SKM-1 (cell line): ENCODE measurements around the gene THADA.
"Not testable (repeated sequence)": the region's sequence is repeated elsewhere in the genome, so short reads cannot be mapped to it uniquely, and the experiment has no call there.

Experiments used
- DNase-seq: peaks from one replicate; lab custom pipeline; 2025; ENCODE audit not compliant: unreplicated experiment; lab: John Stamatoyannopoulos, UW

The THADA gene

DNA sequence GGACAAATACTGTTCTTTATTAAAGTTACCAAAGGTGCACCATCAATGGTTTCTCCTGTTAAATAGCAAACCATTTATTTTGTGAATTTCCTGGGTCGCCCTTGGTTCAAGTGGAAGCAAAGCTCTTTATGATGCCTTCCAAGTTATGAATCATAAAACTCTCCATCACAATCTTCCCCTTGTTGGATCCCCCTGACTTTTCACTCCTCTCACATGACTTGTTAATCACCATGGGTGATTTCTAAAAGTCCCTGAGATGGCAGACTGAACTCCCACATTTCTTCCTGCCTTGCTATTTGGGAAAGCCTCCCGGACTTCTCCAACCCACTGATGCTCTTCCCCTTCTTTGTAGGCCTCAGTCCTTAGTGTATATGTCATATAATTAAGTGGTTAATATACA is 176.0 kb downstream of the THADA start:
- DNase-seq = no peak

DNA sequence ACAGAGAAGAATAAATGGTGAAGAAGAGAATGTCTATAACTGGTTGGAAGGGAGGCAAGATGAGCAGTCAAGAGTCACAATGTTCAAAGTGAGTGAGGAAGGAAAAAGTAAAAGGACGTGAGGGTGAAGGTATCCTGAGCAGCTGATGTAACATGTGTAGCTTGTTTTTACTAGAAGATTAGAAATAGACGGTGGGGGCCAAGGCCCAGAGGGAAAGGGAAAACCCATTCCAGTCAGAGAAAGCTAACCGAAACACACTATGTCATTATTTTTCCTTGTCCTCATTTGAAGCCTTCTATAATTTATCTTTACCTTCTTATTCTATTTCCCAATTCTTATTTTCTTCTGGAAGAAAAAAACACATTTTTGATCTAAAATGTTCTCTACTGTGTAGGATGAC is 176.6 kb downstream of the THADA start:
- DNase-seq = no peak

DNA sequence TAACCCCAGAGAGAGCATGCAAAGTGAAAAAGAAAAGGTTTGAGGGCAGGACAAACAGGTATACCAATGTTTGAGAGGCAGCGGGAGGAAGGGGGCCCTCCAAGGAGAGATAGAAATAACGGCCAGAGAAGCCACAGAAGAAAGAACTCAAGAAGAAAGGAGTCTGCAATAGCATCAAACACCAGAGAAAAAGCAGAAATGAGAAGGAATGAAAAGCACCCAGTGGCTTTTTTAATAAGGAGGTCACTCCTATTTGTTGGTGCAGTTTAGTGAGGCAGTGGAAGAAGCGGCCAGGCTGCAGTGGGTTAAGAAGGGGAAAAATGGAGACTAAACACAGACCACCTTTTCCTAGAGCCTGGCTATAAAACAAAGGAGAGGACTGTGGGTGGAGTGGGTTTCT is 177.2 kb downstream of the THADA start:
- DNase-seq = no peak

DNA sequence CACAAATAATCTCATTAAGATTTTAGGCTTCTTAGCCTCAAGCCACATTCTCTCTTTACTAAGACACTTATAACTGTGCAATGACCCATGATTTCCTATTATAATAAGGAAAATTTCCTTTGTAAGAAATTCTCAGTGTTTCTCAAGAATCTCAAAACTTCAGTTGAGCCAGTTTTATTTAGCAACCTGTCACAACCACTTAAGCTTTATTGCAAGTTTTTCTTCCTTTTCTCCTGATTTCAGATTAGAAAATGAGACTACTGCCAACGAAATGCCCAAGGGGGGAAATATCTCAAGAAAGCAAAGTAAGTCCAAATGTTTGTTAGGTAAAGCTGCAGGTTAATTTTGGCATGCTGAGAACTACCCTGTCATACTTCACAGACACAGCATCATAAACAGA is 178.5 kb downstream of the THADA start:
- no peak for DNase-seq

DNA sequence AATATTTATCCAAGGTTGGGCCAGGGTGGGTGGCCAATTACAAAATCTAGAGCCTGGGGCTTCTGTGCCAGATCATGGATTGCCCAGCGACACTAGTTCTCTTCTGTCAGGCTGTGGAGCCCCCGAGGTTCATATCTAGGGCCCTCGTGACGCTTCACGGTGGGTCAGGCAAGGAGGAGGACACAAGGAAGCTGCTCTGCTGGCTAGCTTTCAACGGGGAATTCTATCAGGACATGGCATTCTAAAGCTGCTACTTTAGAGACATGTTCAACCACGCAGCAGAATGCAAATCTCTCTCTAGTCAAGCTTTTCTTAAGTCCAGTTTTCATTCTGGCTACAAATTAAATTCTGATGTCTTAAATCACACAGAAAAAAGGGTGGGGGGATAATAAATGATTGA is 180.2 kb downstream of the THADA start:
- no peak for DNase-seq

DNA sequence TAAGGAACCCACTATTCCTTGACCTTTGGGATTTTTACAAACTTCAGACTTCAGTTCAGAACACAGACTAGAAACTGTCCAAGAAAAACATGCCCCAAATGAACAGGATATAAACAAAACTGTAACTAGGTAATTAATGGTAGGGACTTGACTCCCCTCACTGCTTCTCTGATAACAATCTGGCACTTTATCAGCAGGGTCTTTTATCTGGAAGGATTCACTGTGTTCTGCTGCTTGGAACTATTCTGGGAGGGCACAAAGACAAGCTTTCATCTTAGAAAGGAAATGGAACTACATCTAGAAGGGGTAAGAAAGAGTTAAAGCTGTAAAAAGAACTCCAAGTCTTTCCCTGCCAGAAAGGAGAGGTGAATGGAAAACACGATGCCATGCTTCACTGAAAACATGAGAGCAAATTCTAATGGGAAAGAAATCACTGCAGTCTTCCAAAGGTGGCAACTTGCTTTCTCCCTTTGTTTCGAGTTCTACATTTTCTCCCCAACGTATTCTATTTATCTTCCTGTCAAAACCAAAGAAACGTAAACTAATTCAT is 181.2 kb downstream of the THADA start:
- no peak for DNase-seq

DNA sequence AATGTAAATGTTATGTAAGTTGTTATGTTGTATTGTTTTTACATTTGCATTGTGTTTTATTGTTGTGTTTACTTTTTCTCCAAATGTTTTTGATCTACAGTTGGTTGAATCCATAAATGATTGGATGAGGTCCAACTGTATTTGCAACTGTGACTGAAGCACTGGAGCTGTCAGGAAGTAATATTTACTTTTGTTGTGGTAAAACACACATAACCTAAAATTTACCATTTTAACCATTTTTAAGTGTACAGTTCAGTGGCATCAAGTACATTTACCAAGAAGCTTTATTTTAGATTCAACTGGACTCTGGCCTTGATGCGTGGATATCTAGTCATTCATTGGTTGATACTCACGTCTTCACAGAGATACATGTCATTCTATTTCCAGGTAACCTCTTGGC is 181.8 kb downstream of the THADA start:
- DNase-seq = no peak

DNA sequence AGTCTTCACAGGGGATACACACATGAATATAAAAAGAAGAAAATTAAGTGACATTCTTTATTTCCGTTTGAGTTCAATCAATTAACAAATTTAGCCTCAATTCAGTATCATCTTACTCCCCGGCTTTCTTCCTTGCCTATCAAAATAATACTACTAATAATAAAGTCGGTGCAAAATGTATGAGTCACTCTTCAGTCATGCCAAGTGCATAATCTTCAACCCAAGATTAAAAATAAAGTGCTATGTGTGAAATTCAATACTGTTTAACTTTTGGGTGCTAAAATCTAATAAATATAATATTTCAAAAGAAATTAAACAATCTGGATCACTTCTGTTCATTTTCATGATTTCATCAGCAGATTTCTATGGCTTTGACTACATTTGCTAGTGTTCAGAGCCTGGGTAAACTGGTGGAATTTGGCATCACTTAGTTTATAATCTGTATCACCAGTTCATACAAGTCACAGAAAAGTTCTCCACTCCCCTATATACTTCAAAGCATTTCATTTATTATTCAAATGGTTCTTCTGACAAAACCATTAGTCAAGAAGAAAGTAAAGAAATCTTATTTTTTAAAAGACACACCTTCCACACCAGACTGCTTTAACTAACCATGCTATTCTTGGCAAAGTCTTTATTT is 183.6 kb downstream of the THADA start:
- no peak for DNase-seq

DNA sequence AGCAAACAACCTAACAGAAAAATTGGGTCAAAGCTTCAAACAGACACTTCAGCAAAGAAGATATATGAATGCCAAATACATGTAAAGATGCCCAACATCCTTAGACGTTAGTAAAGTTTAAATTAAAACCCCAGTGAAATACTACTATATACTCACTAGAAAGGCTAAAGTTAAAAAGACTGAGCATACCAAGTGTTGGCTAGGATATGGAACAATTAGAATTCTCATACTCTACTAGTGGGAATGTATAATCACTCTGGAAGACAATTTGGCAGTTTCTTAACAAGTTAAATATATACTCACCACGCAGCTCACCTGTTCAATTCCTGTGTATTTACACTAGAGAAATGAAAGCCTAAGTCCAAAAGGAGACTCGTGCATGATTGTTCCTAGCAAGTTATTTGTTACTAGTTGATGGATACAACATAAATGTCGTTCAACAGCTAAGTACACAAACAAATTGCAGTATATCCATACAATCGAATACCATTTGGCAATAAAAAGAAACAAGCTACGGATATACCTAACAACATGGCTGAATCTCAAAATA is 185.7 kb downstream of the THADA start:
- DNase-seq = no peak

DNA sequence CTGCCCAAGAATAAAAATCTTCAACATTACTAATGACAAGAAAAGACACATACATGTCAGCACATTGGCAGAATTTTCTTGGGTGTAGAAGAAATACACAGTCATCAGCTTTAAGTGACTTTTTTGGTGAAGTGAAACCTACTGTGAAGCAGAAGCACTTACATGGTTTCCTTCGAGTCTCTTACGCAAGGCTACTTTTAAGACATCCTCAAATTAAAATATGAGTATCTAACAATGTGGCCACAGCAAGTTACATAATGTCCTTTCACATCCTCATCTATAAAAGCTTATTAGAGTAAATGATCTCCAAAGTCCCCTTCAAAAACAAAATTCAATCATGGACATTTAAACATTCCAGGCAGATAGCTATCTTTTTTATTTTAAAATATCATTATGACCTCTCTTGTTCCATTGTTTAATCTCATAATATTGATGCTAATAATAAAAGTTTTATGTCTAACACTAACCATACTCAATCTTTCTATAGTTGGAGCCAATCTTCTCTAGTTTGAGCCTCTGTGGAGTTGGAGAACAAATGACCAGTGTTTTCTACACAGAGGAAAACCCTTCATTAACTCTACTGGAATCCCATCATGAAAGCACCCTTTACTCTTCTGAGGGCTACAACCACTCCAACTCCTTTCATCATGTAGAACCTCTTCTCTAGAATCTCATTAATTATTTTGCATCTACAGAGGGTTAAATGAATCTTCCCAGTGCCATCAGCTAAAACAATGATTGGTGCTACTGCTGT is 187.3 kb downstream of the THADA start:
- peak; percentile 86 for DNase-seq

DNA sequence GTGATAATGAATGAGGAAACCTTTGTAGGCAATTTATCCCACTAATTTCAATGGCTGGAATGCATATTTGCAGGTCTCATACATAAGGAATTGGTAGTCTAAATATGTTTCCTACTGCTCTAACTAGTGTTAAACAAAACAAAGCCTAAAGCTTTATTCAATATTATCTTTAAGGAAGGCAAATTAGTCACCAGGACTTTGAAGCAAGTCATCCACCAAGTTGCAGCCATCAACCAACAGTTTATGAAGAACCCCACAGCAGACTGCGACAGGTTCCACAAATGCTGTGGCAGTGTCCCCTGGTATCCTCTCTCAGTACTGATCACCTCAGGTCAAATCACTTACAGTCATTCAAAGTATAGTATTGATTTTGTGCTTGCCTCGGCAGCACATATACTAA is 187.9 kb downstream of the THADA start:
- DNase-seq = peak; percentile 42

DNA sequence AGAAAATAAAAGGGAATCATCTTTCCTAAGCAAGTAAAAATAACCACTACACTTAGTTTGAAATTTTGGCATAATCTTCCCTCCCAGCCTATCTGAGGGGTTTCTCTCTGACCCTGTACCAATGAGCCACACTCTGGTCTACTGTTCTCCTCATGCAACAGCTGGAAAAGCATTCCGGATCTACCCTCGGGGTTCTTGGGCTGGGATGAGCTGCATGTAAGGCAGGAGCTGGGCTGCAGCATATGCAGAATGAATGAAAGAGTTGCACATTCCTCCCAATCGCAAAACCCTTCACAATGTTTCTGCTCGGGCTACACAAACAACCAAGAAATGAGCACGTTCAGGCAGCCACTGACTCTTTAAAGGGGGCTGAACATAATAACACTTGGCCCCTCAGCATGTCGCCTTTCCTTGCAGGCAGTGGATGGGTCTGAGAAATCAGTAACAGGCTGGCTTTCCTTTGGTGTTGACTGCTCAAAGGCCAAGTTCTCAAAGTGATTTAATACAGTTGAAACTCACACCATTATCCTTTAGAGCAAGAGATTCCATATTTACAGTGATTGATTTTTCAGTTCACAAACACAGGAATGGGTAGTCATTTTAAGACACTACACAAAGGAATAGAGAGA is 189.1 kb downstream of the THADA start:
- DNase-seq = no peak

DNA sequence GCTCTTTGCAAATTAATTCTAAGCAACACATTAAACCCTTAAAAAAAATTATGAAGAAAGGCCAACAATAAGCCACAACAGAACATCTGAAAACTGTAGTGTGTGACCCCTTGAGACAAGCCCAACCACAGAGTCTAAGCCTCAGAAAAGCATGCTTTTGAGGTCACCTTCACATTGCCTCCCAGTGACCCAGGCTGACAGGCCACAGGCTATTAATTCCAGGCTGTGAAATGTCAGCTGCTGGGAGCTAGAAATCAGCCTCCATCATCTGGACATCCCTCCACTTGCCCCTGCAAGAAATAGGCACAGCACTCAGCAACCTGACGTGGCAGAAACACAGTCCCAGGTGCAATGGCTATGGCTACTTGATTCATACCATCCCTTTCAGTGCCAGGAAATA is 190.0 kb downstream of the THADA start:
- DNase-seq = no peak

DNA sequence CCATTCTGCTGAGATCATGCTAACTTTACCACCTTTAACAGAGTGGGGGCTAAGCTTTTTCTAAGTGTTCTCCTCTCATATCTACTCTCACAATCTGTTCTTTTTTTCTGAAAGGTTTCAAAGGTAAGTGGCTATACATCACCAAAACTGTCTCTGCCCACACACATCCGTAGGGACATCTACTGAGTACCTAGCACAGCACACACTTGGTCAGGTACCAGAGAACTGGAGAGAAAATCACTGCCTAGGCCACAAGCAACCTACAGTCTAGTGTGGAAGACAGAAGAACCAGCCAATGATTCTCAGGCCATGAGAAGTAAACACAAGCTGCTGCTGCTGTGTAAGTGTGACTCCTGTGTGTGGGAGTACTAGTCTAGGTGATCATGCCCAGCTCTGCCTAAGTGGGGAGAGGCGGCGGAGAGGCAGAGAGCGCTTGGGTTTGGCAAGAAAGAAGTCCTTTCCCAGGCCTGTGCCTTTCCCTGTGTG is 193.3 kb downstream of the THADA start:
- DNase-seq = no peak

DNA sequence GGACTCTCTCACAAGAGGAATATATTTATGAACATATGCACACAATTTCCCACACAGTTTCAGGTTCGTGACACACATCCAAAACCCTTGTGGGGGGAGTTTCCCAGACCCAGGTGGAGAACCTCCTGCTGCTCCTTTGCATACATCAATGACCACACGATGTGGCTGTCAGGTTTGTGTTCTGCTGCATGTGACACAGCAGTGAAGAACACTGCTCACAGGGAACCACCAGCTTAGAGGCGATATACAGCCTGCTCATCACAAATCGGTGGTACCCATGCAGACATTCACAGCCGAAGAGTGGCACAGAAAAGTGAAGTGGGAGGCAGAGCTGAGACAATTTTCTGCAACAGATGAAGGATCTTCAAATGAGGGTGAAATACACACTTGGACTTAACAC is 193.8 kb downstream of the THADA start:
- no peak for DNase-seq

DNA sequence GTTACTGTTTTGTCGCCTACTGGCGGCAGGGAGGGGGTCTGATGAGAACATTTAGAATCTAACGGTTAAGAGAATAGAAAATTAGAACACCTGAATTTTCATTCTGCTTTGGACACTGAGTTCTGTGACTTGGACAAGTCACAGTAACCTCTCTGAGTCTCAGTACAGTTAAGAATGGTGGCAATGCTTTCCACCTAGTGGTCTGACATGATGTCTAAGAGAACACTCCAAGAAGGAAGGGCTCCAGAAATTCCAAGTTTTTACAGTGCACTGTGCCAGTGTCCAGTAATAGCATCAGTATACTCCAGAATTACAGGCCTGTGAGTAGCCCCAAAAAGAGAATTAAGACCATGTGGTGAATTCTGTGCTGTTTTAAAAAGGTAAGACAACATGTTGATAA is 195.3 kb downstream of the THADA start:
- DNase-seq = no peak

DNA sequence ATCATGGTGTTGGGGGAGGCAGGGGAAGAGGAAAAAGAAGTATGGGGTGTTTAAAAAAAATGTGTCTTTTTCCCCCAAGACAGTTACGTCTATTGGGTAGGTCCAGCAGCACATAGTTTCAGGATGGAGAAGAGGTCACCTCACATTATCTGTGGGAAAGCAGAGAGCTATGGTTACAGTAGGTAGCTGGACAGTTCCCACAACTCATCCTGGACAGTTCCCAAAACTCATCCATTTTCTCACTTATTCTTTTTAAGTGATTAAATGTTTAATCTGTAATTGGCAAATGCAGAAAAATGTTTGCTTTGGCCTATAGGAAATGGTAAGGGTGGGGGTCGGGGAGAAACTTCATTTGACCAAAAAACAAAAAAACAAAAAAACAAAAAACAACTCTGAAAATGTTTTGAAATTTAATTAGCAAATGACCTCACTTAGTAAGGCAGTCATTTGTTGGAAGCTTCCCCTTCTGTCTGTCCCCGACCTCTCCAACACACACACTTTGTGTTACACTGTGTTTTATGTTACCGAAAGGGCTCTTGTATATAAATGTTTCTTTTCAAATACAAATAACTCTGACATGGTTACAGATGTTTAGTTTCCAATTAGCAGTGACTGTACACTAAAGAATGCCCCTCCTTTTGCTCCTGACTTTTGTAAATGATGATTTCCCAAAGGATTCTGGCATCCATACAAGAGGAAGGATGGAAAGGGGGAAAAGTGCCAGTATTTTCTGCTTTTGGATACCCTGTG is 196.1 kb downstream of the THADA start:
- DNase-seq = no peak

DNA sequence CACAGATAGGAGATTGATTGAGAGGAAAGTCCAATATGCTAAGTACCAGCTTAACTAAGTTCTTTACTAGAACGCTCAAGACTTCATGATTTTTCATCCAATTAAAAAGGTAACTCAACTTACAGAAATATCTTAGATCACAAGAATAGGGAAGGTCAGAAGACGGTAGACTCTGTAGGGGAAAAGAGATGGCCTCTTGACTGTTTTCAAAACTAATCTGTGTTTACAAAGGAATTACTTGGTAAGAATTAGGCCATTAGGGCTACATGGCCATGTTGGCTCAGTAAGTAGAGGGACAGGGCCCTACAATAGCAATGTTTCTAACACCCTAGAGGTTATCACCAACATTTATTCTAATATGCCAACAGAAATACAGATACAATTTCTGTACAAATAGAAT is 196.7 kb downstream of the THADA start:
- no peak for DNase-seq

DNA sequence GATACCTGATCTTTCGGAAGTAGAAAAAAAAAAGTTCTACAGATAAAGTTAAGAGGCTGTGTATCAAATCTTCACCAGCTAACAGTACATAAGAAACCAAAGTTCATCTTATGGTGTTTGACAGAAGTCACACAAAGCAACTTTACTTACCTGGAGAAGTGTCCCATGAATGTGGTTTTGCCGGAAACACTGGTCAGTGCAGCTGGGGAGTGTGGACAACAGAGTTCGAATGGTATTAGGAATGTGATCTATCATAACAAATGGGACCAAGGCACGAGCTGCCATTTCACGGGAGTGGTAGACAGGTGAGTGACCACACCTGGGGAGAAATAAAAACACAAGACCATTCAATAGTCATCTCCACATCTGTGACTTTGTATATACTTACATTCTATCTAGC is 198.0 kb downstream of the THADA start:
- DNase-seq = no peak

DNA sequence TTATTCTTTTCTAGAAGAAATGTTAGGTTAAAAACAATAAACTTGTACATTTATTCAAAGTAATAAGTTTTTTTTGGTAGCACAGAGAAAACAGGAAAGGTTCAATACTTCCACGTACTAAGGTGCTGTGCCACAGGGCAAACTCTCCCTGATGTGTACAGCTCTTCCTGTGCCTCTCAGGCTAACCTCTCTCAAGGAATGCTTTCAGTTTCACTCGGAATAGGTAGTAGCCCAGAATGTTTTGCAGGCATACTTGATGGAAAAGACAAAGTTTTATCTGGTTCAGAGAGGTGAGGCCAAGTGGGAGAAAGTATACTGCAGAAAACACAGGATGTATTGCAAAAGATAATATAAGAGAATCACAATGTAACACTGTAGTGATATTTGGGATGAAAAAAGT is 198.4 kb downstream of the THADA start:
- DNase-seq = no peak

DNA sequence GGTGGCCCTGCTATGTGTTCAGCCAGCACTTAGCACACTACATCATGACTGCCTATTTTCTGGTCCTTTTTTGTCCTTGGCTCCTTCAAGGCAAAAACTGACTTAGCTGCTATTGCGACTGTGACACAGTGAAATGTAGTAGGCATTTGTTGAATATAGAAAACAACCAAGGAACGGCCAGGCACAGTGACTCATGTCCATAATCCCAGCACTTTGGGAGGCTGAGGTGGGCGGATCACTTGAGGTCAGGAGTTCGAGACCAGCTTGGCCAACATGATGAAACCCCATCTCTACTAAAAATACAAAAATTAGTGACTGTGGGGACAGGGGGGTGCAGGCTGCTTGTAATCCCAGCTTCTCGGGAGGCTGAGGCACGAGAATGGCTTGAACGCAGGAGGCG is 199.5 kb downstream of the THADA start:
- not testable (repeated sequence) for DNase-seq
